ENCODE data around the gene MR1. TPM values are rescaled to one million over a fixed set of nuclear protein-coding genes. Genes with fewer than 3 reads are reported as not detected.

MR1 gene
- total RNA-seq, 6 experiments from 2014 or later: 5.6 to 11.6 (median 6.6) TPM

DNA sequence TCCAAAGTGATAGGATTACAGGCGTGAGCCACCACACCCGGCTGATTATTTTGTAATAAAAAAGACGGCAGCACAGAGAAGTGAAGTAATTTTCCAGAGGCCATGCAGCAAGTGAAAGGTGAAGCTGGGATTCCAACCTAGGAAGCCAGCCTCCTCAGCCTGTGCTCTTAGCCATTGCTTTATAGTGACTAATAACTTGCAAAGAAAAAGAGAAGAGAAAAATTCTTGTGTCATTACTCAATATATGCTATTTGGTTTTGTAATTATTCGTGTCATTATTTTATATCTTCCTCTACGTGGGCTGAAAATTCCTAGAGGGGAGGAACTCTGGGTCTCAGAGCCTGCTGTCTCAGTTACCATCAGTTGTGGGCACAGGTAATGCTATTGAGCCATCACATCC lies 53.1 kb downstream of the MR1 start:
- intact Hi-C loops (cut with DNase I): loop anchor here (5.0 to 10.0 kb wide), 2 partner anchors 48 to 55 kb away; no protein-coding TSS in a partner anchor
- H3K36me3 ChIP-seq: no peaks in the 10 kb centered on the region
- H3K27ac ChIP-seq: no peak overlapping the region
- ATAC-seq: no peak
- no peak overlapping the region for H3K4me3 ChIP-seq
- WGBS (ENCODE audit: insufficient coverage, low coverage, low lambda C conversion rate, missing lambda C conversion rate): 50% methylated on average over 5 of the region's 5 CpGs
- peaks cover 0 to 9% (median 3%) of the 10 kb centered on the region in 4 donors for H3K4me1 ChIP-seq
- H3K27me3 ChIP-seq: no peaks in the 10 kb centered on the region
- H3K9me3 ChIP-seq: no peaks in the 10 kb centered on the region
- no peak for DNase-seq
- TF ChIP-seq POLR2A (IDR thresholded peaks at IDR 0.05) (no peak), CTCF (IDR thresholded peaks at IDR 0.05) (no peak)

GRCh38 chr1:181087400-181087901 lies 53.7 kb downstream of the MR1 start:
- H3K9me3 ChIP-seq: no peaks in the 10 kb centered on the region
- WGBS (ENCODE audit: insufficient coverage, low coverage, low lambda C conversion rate, missing lambda C conversion rate): 65% methylated on average over 7 of the region's 8 CpGs
- TF ChIP-seq CTCF (IDR thresholded peaks at IDR 0.05) (no peak), POLR2A (IDR thresholded peaks at IDR 0.05) (no peak)
- no peak for DNase-seq
- no peaks in the 10 kb centered on the region for H3K27me3 ChIP-seq
- peaks cover 0 to 13% (median 4%) of the 10 kb centered on the region in 4 donors for H3K4me1 ChIP-seq
- no peak overlapping the region for H3K27ac ChIP-seq
- no peak overlapping the region for H3K4me3 ChIP-seq
- intact Hi-C loops (cut with DNase I): loop anchor here (5.0 to 10.0 kb wide), 2 partner anchors 47 to 55 kb away; no protein-coding TSS in a partner anchor
- ATAC-seq: no peak
- no peaks in the 10 kb centered on the region for H3K36me3 ChIP-seq

DNA sequence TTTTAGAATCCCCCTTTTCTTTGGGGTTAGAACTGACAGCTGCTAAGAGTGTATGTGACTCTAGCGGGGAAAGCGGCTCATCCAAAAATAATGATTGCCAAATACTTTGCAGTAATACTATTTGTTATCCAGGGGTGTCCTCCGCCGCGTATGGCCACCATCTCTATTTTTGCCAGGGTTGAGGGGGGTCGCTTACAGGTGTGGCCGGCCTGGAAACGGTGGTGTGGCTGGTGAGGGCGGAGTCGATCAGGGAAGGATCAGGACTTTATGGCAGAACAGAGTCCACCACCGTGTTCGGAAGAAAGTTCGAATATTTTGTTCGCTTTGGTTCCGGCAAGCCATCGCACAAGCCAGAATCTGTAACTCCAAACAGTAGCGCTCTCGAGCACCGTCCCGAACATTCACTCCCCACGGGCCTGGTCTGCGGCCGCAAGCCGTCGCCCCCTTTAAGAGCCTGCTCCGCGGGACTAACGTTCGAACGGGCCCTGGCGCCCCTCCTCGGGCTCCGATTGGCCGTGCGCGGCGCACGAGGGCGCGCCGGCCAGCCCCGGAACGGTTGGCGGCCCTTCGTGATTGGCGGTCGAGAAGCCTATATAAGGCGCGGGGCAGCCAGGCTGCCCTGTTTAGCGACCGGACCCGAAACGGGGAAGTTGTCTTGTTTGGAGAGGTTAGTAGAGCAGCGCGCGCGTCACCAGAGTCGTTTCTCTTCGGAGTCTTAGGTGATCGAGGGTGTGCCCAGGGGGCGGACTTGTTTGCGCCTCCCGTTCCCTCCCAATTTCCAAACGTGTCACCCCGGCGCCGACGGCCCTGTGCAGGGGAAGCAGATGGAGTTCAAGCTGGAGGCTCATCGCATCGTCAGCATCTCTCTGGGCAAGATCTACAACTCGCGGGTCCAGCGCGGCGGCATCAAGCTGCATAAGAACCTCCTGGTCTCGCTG lies 54.6 kb downstream of the MR1 start, which contains the start of gene IER5:
TSS of gene IER5 (plus strand) at position 622 of the 938 bp plus-strand sequence. CDS start at position 825, 203 bp downstream.
- intact Hi-C loops (cut with DNase I): loop anchor here (5.0 to 10.0 kb wide), 2 partner anchors 46 to 54 kb away; no protein-coding TSS in a partner anchor
- TF ChIP-seq CTCF (IDR thresholded peaks at IDR 0.05): peak in 2 of 4 donors; percentile 17 to 28
- peak; percentile 99 for TF ChIP-seq POLR2A (IDR thresholded peaks at IDR 0.05)
- Histone ChIP-seq H3K4me3 (peak within 1 kb of the TSS; percentile 68 to 75 (median 74)), H3K27me3 (no peaks in the 10 kb centered on the region), H3K9me3 (no peaks in the 10 kb centered on the region), H3K4me1 (peaks cover 0 to 22% (median 8%) of the 10 kb centered on the region in 4 donors), H3K36me3 (no peaks in the 10 kb centered on the region), H3K27ac (peak within 1 kb of the TSS; percentile 65 to 92 (median 87))
- DNase-seq (peak; percentile 96 to 97 (median 97)), ATAC-seq (peak; percentile 75 to 88 (median 84))
- WGBS (ENCODE audit: insufficient coverage, low coverage, low lambda C conversion rate, missing lambda C conversion rate): 4% methylated on average over 24 of the region's 76 CpGs

DNA sequence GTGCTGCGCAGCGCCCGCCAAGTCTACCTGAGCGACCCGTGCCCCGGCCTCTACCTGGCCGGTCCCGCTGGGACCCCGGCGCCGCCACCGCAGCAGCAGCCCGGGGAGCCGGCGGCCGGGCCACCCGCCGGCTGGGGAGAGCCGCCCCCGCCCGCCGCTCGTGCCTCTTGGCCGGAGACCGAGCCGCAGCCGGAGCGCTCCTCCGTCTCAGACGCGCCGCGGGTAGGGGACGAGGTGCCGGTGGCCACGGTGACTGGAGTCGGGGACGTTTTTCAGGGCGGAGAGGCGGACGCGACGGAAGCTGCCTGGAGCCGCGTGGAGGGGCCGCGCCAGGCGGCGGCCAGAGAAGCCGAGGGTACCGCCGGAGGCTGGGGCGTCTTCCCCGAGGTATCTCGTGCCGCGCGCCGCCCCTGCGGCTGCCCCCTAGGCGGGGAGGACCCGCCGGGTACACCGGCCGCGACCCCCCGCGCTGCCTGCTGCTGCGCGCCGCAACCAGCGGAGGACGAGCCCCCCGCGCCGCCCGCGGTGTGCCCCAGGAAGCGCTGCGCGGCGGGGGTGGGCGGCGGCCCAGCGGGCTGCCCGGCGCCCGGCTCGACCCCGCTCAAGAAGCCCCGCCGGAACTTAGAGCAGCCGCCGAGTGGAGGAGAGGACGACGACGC lies 55.4 kb downstream of the MR1 start:
- TF ChIP-seq CTCF (IDR thresholded peaks at IDR 0.05) (no peak), POLR2A (IDR thresholded peaks at IDR 0.05) (no peak)
- 0% methylated on average over 12 of the region's 97 CpGs for WGBS (ENCODE audit: insufficient coverage, low coverage, low lambda C conversion rate, missing lambda C conversion rate)
- ATAC-seq (peak in 1 of 4 donors; percentile 8), DNase-seq (peak; percentile 56 to 70 (median 58))
- no peaks in the 10 kb centered on the region for H3K27me3 ChIP-seq
- intact Hi-C loops (cut with DNase I): loop anchor here (5.0 to 10.0 kb wide), 2 partner anchors 46 to 53 kb away; no protein-coding TSS in a partner anchor
- H3K4me1 ChIP-seq: peaks cover 0 to 29% (median 8%) of the 10 kb centered on the region in 4 donors
- H3K9me3 ChIP-seq: no peaks in the 10 kb centered on the region
- H3K27ac ChIP-seq: peak overlapping the region; percentile 65 to 92 (median 87)
- no peaks in the 10 kb centered on the region for H3K36me3 ChIP-seq
- peak overlapping the region; percentile 68 to 75 (median 74) for H3K4me3 ChIP-seq
